Left lung (tissue), 10 donors: Measurements from ENCODE around the gene SLC26A2. TPM values are rescaled to one million over a fixed set of nuclear protein-coding genes. Genes with fewer than 3 reads are reported as not detected.

Experiments used
- ATAC-seq: fragments of 200-7000 bp; cut with Tn5 transposase; one replicate; pipeline ENCODE4 v1.9.1; 2020; ENCODE audit warnings: moderate library complexity
- DNase-seq, 4 donors: peaks; one replicate each; pipeline ENCODE4 v3.0.0-alpha.2; 2013 to 2020
- H3K27ac ChIP-seq, 2 donors: fragments of 200-600 bp; sonication (generic) in 1 of 2; one replicate each; pipeline versions ENCODE4 v1.5.0 to v1.8.0; 2020 to 2021
- H3K27me3 ChIP-seq, 2 donors: fragments of 200-600 bp; sonication (generic) in 1 of 2; one replicate each; pipeline versions ENCODE4 v1.5.0 to v1.8.0; 2020 to 2021
- H3K36me3 ChIP-seq, 2 donors: fragments of 200-600 bp; sonication (generic) in 1 of 2; one replicate each; pipeline versions ENCODE4 v1.5.0 to v1.8.0; 2020 to 2021
- H3K4me1 ChIP-seq, 2 donors: fragments of 200-600 bp; one replicate each; pipeline ENCODE4 v1.8.0; 2021
- H3K4me3 ChIP-seq, 2 donors: fragments of 200-600 bp; sonication (generic) in 1 of 2; one replicate each; pipeline versions ENCODE4 v1.5.0 to v1.8.0; 2020 to 2021; ENCODE audit warnings: mild to moderate bottlenecking in 1 of 2
- H3K9me3 ChIP-seq, 2 donors: fragments of 200-600 bp; sonication (generic) in 1 of 2; one replicate each; pipeline versions ENCODE4 v1.5.0 to v1.8.0; 2020 to 2021
- intact Hi-C, 2 donors: fragments of 100-400 bp; cut with DNase I; formaldehyde crosslinking; loops; one replicate each; pipeline versions ENCODE4 v1.11.2 to v1.14.2; 2022
- polyA plus RNA-seq, 6 donors: library from polyadenylated mRNA; unstranded; fragments of 120-200 nt; gene quantifications; one replicate each; pipeline ENCODE4 v1.2.1, GENCODE V29; 2013; ENCODE audit not compliant: insufficient read length in 6 of 6
- total RNA-seq, 2 donors: library from RNA; stranded (reverse); fragmentation: NEBNext Ultra II Directional; extraction: Animal tissue kit (Norgen Biotek cat#: 25700); gene quantifications; one replicate each; pipeline ENCODE4 v1.2.1, GENCODE V29; 2021
- TF ChIP-seq, protein P1 (sequence below), 2 donors: fragments of 200-600 bp; sonication (generic) in 1 of 2; IDR thresholded peaks; one replicate each; pipeline versions ENCODE4 v1.5.0 to v1.8.0; 2021; ENCODE audit warnings: antibody characterized with exemption in 2 of 2
- donor health status: DM: no; HTN: yes; CAD: no.
- donor health status: DM: no; HTN: no; CAD: no.

Gene SLC26A2
- total and polyA plus RNA-seq, 8 donors, result 14.3 to 23.6 (median 21.6) TPM

DNA sequence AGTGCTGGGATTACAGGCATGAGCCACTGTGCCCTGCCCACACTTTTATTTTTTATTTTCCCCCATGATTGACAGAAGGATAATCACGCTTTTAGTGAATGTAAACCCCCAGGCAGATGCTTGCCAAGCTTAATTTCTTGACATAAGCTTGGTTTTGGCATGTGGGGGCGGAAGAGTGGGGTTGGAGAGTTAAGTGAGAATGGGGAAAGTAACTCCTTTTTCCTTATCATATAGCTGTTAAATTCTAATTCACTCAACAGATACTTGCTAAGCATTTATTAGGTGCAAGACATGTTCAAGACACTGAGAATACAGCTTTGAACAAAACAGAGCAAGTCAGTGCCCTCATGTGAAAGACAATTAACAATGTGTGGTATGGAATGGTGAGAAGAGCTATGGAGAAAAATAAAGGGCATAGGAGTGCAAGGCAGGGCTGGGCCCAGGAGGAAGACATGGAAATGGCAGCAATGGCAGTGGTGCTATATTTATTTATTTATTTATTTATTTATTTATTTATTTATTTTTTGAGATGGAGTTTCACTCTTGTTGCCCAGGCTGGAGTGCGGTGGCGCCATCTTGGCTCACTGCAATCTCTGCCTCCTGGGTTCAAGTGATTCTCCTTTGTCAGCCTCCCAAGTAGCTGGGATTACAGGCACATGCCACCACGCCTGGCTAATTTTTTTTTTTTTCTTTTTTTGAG lies 2.2 kb downstream of the SLC26A2 start:
- DNase-seq (no peak), ATAC-seq (no peak)
- intact Hi-C loops, result no loop called here
- Histone ChIP-seq H3K27ac (peak overlapping the region in 1 of 2 donors; percentile 90), H3K4me1 (peaks cover 9 to 27% of the 10 kb centered on the region in 2 donors), H3K9me3 (no peaks in the 10 kb centered on the region), H3K27me3 (no peaks in the 10 kb centered on the region), H3K4me3 (no peak overlapping the region), H3K36me3 (no peaks in the 10 kb centered on the region)
- TF ChIP-seq, protein P1, sequence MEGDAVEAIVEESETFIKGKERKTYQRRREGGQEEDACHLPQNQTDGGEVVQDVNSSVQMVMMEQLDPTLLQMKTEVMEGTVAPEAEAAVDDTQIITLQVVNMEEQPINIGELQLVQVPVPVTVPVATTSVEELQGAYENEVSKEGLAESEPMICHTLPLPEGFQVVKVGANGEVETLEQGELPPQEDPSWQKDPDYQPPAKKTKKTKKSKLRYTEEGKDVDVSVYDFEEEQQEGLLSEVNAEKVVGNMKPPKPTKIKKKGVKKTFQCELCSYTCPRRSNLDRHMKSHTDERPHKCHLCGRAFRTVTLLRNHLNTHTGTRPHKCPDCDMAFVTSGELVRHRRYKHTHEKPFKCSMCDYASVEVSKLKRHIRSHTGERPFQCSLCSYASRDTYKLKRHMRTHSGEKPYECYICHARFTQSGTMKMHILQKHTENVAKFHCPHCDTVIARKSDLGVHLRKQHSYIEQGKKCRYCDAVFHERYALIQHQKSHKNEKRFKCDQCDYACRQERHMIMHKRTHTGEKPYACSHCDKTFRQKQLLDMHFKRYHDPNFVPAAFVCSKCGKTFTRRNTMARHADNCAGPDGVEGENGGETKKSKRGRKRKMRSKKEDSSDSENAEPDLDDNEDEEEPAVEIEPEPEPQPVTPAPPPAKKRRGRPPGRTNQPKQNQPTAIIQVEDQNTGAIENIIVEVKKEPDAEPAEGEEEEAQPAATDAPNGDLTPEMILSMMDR (IDR thresholded peaks at IDR 0.05), result no peak

DNA sequence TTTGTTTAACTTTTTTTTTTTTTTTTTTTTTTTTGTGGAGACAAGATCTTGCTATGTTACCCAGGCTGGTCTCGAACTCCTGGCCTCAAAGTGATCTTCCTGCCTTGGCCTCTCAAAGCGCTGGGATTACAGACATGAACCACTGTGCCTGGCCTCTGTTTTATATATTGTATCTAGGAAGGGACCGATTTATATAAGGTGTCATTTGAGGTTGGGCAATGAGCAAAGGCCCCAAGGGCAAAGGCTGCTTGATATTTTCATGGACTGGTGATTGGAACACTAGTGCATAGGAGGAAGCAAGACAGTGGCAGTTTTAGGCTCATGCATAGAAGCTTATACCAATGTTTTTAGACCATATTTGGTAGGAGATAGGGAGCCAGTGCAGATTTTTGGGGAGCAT lies 3.2 kb downstream of the SLC26A2 start:
- no peak for DNase-seq
- Histone ChIP-seq H3K27me3 (no peaks in the 10 kb centered on the region), H3K4me3 (no peak overlapping the region), H3K9me3 (no peaks in the 10 kb centered on the region), H3K27ac (no peak overlapping the region), H3K36me3 (no peaks in the 10 kb centered on the region), H3K4me1 (peaks cover 9 to 27% of the 10 kb centered on the region in 2 donors)
- TF ChIP-seq, protein P1 (IDR thresholded peaks at IDR 0.05), result no peak
- intact Hi-C loops, result no loop called here
- ATAC-seq, result no peak

DNA sequence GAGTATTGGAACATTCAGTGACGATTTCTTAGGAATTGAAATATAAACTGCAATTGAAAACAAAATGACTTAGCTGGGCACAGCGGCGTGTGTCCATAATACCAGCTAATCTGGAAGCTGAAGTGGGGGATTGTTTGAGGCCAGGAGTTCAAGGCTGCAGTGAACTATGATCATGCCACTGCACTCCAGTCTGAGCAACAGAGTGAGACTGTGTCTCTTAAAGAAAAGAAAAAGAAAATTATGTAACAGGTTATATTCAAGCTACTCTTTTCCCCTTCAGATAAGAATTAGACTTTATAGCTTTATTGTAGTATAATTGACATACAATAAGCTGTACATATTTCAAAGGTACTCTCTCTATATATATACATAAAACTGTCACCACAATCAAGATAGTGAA lies 6.4 kb downstream of the SLC26A2 start:
- ATAC-seq (no peak), DNase-seq (no peak)
- H3K9me3 ChIP-seq, result no peaks in the 10 kb centered on the region
- intact Hi-C loops, result no loop called here
- no peak overlapping the region for H3K27ac ChIP-seq
- no peak overlapping the region for H3K4me3 ChIP-seq
- TF ChIP-seq, protein P1 (IDR thresholded peaks at IDR 0.05), result no peak
- peaks cover under 1 to 7% of the 10 kb centered on the region in 2 donors for H3K4me1 ChIP-seq
- no peaks in the 10 kb centered on the region for H3K27me3 ChIP-seq
- H3K36me3 ChIP-seq, result no peaks in the 10 kb centered on the region

DNA sequence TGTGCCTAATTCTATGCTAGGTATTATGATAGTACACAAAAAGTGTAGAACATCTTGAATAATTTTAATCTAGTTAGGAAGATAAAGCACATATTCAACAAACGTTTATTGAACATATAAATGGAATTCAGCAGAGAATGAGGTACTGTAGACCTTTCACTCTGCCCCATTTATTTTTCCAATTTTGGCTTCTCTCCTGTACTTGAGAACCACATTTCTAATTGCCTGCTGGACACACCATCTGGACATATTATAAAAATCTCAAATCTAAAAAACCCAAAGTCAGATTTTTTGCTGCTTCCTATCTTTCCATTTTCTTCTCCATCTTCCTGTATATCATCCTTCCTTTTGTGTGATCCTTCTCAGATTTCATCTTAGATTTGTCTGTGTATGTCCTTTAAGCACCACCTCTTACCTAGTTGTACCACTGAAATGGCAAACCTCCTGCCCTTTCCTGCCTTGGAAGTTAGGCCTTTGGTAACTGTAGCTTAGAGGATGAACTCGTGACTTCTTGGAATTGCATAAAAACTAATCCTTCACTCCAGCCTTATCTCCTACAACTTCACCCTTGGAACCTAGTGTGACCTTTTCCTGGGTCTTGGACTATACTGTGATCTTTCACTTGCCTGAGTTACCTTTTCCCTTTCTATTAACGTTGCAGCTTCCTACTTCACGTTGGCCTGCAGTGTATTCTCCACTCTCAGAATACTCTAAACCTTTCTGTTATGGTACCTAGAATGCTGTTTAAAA lies 8.8 kb downstream of the SLC26A2 start:
- DNase-seq (no peak), ATAC-seq (no peak)
- Histone ChIP-seq H3K27me3 (no peaks in the 10 kb centered on the region), H3K36me3 (no peaks in the 10 kb centered on the region), H3K9me3 (no peaks in the 10 kb centered on the region), H3K4me1 (no peaks in the 10 kb centered on the region), H3K27ac (no peak overlapping the region), H3K4me3 (no peak overlapping the region)
- TF ChIP-seq, protein P1 (IDR thresholded peaks at IDR 0.05), result no peak
- intact Hi-C loops, result no loop called here

DNA sequence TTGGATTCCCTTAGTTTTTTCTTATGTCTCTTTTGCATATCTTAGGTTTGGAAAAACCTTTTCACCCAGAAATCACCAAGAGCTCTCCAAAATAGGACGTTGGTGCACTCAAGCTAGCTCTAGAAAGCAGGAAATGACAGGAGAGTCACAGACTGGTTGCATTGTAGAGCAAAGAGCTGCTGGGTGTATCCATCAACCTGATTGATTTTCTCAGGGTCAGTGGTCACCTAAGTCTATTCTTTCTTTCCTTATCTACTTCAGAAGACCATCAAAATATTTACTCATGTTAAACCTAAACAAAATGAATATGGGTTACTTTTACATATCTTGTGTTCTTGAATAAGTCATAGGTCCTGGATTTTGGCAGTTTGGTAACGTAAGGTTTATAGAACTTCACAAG lies 14.9 kb downstream of the SLC26A2 start:
- no peaks in the 10 kb centered on the region for H3K9me3 ChIP-seq

More for the DNA sequence above, 14.9 kb downstream of the SLC26A2 start:
- no peak for DNase-seq
- intact Hi-C loops, result no loop called here
- Histone ChIP-seq H3K27ac (no peak overlapping the region), H3K4me3 (no peak overlapping the region), H3K27me3 (no peaks in the 10 kb centered on the region), H3K4me1 (no peaks in the 10 kb centered on the region), H3K36me3 (peaks cover 0 to 25% of the 10 kb centered on the region in 2 donors)
- no peak for ATAC-seq
- TF ChIP-seq, protein P1 (IDR thresholded peaks at IDR 0.05), result no peak
